Activated CD4-positive, alpha-beta T cell treated with anti-CD3 and anti-CD28 coated beads for 24 hours (primary cell): ENCODE data around the gene ERAS.

Experiments
- DNase-seq, 2 donors: peaks; one replicate each; pipeline ENCODE4 v3.0.0-alpha.2; 2020; ENCODE audit warnings: low read depth in 2 of 2

ERAS gene, protein sequence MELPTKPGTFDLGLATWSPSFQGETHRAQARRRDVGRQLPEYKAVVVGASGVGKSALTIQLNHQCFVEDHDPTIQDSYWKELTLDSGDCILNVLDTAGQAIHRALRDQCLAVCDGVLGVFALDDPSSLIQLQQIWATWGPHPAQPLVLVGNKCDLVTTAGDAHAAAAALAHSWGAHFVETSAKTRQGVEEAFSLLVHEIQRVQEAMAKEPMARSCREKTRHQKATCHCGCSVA

DNA sequence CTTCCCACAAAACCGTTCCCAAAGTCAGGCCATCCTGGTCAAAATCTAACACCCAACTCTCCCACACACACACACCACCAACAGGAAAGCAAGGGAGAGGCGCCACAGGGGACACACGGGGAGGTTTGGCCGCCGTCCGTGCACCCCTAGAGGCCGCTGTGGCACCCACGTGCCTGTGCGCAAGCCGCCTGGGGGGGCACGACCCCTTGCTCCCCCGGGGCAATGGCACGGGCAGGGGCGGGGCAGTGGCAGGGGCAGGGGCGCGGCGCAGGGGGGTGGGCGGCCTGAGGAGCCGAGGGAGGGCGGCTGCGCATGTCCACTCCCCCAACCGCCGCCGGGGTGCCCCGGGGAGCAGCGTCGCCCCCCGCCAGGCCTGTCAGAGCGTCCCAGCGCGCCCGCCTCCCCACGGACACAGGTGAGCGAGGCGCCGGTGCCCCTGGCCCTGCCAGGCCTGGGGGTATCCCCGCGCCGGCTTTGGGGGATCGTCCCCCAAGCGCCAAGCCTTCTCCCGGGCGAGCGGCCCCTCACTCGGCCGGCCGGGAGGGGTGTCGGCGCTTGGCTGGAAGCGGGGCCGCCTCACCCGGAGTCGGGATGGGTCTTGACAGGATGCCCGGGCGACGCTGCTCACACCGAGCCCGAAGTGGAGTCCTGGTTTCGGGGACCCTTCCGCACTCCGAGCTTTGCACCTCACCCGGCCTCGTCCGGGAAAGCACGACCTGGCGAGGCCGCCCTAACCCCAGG lies at the start of gene ERAS:
TSS of gene ERAS (plus strand) at position 379 of the 741 bp plus-strand sequence. CDS start 2,611 bp downstream, outside the sequence.
- DNase-seq, result no peak

DNA sequence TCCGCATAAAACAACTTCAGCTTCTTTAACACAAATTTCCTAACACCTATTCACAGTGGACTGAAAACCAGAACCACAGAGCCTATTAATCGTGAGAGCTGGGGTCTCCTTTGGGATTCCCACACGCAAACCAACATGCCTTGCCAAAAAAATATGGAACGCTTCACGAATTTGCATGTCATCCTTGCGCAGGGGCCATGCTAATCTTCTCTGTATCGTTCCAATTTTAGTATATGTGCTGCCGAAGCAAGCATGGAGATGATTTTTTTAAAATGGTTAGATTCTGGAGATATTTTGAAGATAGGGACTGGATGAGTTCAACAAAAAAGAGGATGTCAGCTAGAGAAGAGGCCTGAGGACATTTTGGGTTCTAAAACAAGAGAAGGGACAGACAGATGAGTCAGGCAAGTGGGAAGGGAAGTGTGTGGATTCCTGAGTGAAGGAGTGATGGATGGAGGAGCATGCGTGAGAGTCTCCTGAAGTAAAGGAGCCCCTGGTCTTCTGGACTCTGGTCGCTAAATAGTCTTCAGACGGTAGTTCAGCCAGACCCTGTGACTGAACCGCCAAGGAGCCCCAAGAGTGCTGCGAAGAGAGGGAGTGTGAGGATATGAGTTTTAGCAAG lies 49.4 kb upstream of the ERAS start:
- no peak for DNase-seq

- no peak for DNase-seq
Measured at GRCh38 chrX:48779399-48779798, 46.9 kb upstream of the ERAS start.

GRCh38 chrX:48781705-48782104 lies 44.6 kb upstream of the ERAS start:
- no peak for DNase-seq

DNA sequence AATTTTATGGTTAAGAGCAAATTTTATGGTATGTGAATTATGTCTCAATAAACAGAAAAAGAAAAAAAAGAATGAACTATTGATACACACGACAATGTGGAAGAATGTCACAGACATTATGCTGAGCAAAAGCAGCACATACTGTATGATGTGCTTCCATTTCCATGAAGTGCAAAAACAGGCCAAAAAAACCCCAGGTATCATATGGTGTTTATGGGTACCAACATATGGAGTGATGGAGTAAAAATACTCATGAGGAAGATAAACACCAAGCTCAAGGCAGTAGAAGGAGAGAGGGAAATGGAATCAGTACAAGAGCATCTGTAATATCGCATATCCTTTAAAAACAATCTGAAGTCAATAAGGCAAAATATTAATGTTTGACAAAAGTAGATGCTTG lies 44.1 kb upstream of the ERAS start:
- no peak for DNase-seq

- no peak for DNase-seq
Measured at GRCh38 chrX:48782795-48783194, 43.5 kb upstream of the ERAS start.

GRCh38 chrX:48784726-48785125 lies 41.6 kb upstream of the ERAS start:
- DNase-seq, result no peak

DNA sequence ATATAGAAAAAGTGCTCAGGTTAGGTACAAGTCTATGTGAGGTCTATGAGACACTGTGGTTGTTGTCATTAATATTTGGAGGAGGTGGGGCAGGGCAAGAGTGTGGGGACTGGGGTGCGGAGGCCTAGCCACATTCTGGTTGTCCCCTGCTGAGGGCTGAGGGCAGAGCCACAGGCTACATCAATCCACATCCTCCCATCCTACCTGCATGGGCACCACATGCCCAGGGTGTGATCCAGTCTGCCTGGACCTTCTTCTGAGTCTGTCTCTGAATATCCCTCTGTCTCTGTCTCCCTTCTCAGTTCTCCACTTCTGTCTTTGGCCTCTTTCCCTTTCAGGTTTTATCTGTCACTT lies 41.1 kb upstream of the ERAS start:
- no peak for DNase-seq

GRCh38 chrX:48785540-48786214 lies 40.6 kb upstream of the ERAS start:
- no peak for DNase-seq

GRCh38 chrX:48786341-48786800 lies 39.9 kb upstream of the ERAS start, which contains the start of gene GATA1:
GATA1 (plus strand) TSS chrX:48786590; CDS start chrX:48791110, 4,520 bp downstream.
- no peak for DNase-seq

DNA sequence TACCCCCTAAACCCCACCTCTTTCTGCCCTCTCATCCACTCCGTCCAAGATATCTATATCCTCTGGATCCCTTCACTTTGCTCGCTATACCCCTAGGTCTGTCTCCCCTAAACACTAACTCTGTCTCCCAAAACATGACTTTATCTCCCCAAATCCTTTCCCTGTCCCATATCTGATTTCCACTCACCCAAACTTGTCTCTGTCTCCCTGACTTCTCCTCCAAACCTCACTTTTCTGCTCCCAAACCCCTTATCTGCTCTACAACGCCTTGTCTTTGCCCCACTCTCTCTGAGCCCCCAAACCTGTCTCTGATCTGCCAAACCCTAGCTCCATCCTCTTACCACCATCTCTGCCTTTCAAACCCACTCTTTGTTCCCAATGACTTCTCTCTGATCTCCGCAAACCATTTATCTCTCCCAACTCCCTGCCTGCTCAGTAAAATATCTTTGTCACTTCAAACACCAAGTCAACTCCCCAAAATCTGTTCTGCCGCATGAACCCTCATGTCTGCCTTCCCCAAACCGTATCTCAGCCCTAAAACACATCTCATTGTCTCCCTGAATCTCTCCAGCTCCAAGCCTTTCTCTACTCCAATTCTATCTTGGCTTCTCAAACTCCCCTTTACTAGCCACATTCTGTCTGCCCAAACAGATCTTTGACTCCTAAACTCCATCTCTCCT lies 39.3 kb upstream of the ERAS start:
- DNase-seq, result no peak

- no peak for DNase-seq
Measured at GRCh38 chrX:48787505-48788443, 38.5 kb upstream of the ERAS start.

GRCh38 chrX:48789366-48790220 lies 36.7 kb upstream of the ERAS start:
- DNase-seq, result no peak

- DNase-seq, result no peak
Measured at GRCh38 chrX:48790477-48790876, 35.8 kb upstream of the ERAS start.

DNA sequence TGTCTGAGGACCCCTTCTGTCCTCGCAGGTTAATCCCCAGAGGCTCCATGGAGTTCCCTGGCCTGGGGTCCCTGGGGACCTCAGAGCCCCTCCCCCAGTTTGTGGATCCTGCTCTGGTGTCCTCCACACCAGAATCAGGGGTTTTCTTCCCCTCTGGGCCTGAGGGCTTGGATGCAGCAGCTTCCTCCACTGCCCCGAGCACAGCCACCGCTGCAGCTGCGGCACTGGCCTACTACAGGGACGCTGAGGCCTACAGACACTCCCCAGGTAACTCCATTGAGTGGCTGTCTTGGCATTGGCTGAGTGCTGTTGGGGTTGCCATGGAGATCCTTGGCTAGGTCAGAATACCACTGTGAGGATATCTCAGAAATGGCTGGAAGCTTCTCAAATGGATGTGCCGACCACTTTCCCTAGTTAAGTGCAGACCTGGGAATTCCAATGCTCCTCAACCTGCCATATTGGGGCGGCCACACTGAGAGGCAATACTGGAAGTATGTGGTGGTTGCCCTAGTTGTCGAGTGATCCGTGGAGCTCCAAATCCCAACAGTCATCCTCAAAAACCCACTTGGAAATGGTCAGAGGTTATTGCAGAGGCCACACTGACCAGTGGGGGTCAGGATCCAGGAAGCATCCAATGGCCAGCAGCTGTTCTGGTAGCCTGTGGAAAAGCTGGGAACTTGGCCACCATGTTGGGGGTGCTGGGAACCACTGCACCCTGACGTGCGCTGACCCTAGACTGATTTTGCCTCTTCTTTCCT lies 35.1 kb upstream of the ERAS start:
- no peak for DNase-seq

DNA sequence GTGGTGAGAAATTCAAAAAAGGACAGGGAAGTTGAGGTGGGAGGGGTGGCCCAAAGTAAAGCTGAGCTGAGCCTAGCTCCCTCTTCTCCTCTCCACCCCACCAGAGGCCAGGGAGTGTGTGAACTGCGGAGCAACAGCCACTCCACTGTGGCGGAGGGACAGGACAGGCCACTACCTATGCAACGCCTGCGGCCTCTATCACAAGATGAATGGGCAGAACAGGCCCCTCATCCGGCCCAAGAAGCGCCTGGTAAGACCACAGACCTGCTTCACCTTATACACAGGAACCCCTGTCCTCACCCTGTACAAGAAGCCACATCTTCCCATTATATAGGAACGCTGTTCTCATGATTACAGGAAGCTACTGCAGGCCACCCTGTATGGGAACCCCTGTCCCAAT lies 34.1 kb upstream of the ERAS start:
- DNase-seq, result no peak

DNA sequence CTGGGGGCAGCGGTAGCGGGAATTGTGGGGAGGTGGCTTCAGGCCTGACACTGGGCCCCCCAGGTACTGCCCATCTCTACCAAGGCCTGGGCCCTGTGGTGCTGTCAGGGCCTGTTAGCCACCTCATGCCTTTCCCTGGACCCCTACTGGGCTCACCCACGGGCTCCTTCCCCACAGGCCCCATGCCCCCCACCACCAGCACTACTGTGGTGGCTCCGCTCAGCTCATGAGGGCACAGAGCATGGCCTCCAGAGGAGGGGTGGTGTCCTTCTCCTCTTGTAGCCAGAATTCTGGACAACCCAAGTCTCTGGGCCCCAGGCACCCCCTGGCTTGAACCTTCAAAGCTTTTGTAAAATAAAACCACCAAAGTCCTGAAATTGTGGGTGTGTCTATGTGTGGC lies 32.4 kb upstream of the ERAS start:
- DNase-seq, result no peak

DNA sequence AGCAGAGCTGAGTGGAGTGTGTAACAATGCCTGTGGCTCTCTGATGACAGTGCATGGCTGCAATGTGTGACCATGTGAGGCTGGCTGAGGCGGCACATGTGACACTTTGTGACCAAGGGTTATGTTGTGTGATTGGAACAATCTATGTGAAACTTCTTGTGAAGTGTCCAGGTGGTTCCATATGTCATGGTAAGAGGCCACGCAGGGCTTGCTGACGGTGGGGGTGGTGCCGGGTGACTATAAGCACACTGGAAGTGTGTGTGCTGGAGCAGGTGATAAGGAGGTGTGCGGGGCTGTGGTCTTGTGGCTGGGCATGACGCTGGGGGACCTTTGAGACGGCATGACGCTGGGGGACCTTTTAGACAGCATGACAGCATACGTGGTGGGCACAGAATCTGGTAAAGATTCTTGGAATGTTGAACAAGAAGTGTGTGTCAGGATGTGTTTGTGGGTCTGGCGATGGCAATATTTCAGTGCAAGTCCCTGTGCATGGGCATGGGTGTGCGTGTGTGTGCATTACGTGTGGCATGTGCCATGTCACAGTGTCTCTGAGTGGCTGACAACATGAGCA lies 31.9 kb upstream of the ERAS start:
- DNase-seq, result no peak
